HepG2 (cell line): ENCODE data around the gene DENND4B. TPM values are rescaled to one million over a fixed set of nuclear protein-coding genes. Genes with fewer than 3 reads are reported as not detected.
A peak's percentile ranks its signal among the peaks of the same experiment; 100 is the strongest.

ENCODE experiments used
- DMTF1 ChIP-seq: sonication (generic); formaldehyde crosslinking; IDR thresholded peaks from 2 replicates; pipeline ENCODE4 v1.4.0; 2020; ENCODE audit warnings: mild to moderate bottlenecking, missing genetic modification reagents
- DZIP1 ChIP-seq: sonication (generic); formaldehyde crosslinking; IDR thresholded peaks from 2 replicates; pipeline ENCODE4 v1.5.0; 2020; ENCODE audit warnings: mild to moderate bottlenecking, missing genetic modification reagents
- FOXJ3 ChIP-seq: sonication (generic); formaldehyde crosslinking; IDR thresholded peaks from 2 replicates; pipeline ENCODE4 v1.4.0; 2020; ENCODE audit warnings: missing genetic modification reagents, mild to moderate bottlenecking, borderline replicate concordance
- GATAD2A ChIP-seq: IDR thresholded peaks from 2 replicates; pipeline ENCODE4 v1.6.1; 2016
- HDAC1 ChIP-seq: sonication (generic); formaldehyde crosslinking; IDR thresholded peaks from 2 replicates; pipeline ENCODE4 v1.5.1; 2020; ENCODE audit warnings: mild to moderate bottlenecking, missing genetic modification reagents
- MYNN ChIP-seq: sonication (generic); formaldehyde crosslinking; IDR thresholded peaks from 2 replicates; pipeline ENCODE4 v1.4.0; 2020; ENCODE audit warnings: mild to moderate bottlenecking, low read depth, missing genetic modification reagents
- NR2C2 ChIP-seq: sonication (generic); formaldehyde crosslinking; IDR thresholded peaks from 2 replicates; pipeline ENCODE4 v1.4.0; 2020; ENCODE audit warnings: missing genetic modification reagents, mild to moderate bottlenecking, moderate library complexity, borderline replicate concordance
- PATZ1 ChIP-seq: sonication (generic); formaldehyde crosslinking; IDR thresholded peaks from 2 replicates; pipeline ENCODE4 v1.4.0; 2020; ENCODE audit warnings: missing genetic modification reagents
- PITX1 ChIP-seq: sonication (generic); formaldehyde crosslinking; IDR thresholded peaks from 2 replicates; pipeline ENCODE4 v1.5.1; 2020; ENCODE audit warnings: mild to moderate bottlenecking, missing genetic modification reagents
- SIN3B ChIP-seq: fragments of 150-350 bp; IDR thresholded peaks from 2 replicates; pipeline ENCODE4 v1.6.1; 2014; ENCODE audit warnings: low read length
- SPEN ChIP-seq: sonication (generic); formaldehyde crosslinking; IDR thresholded peaks from 2 replicates; pipeline ENCODE4 v1.5.1; 2020; ENCODE audit warnings: low read depth, mild to moderate bottlenecking, missing genetic modification reagents
- TARDBP ChIP-seq: sonication (generic); formaldehyde crosslinking; IDR thresholded peaks from 2 replicates; pipeline ENCODE4 v1.8.0; 2022; ENCODE audit warnings: mild to moderate bottlenecking, missing genetic modification reagents
- ZBTB34 ChIP-seq: sonication (generic); formaldehyde crosslinking; IDR thresholded peaks from 2 replicates; pipeline ENCODE4 v1.8.0; 2022; ENCODE audit warnings: mild to moderate bottlenecking, missing genetic modification reagents
- ZFAT ChIP-seq: sonication (generic); formaldehyde crosslinking; conservative IDR thresholded peaks from 2 replicates; pipeline ENCODE4 v1.8.1; 2023; ENCODE audit warnings: missing genetic modification reagents, inconsistent platforms
- ZMYM4 ChIP-seq: sonication (generic); formaldehyde crosslinking; IDR thresholded peaks from 2 replicates; pipeline ENCODE4 v1.8.1; 2023; ENCODE audit warnings: mild to moderate bottlenecking, missing genetic modification reagents
- ZNF230 ChIP-seq: sonication (generic); formaldehyde crosslinking; IDR thresholded peaks from 2 replicates; pipeline ENCODE4 v1.4.0; 2020; ENCODE audit warnings: mild to moderate bottlenecking, missing genetic modification reagents
- ZNF30 ChIP-seq: sonication (generic); formaldehyde crosslinking; IDR thresholded peaks from 2 replicates; pipeline ENCODE4 v1.5.0; 2020; ENCODE audit warnings: mild to moderate bottlenecking, missing genetic modification reagents
- ZNF572 ChIP-seq: sonication (generic); formaldehyde crosslinking; IDR thresholded peaks from 2 replicates; pipeline ENCODE4 v1.5.1; 2020; ENCODE audit warnings: mild to moderate bottlenecking, missing genetic modification reagents
- polyA plus RNA-seq, 8 experiments: library from polyadenylated mRNA; depleted of rRNA in 3 of 8; stranded (reverse) in 7 of 8; unstranded in 1 of 8; fragments of >200 nt; fragmentation: Illumina TruSeq in 4 of 8; extraction: Trizol in 4 of 8; gene quantifications; 2 replicates each; pipeline versions ENCODE4 v1.2.1 to v1.2.3, GENCODE V29; 2011 to 2016; ENCODE audit warnings: low read depth in 4 of 8, missing spikeins in 1 of 8, mixed read lengths in 1 of 8; ENCODE audit not compliant: insufficient read depth in 1 of 8
- total RNA-seq, 5 experiments: library from RNA; depleted of rRNA; stranded (reverse); fragments of >200 nt; fragmentation: Illumina TruSeq; extraction: Trizol; gene quantifications; 2 replicates each; pipeline ENCODE4 v1.2.3, GENCODE V29; 2016; ENCODE audit warnings: low read depth in 1 of 5
- TF ChIP-seq, protein P1 (sequence below): sonication (generic); formaldehyde crosslinking; IDR thresholded peaks from 2 replicates; pipeline ENCODE4 v1.8.0; 2022; ENCODE audit warnings: mild to moderate bottlenecking, missing genetic modification reagents, moderate library complexity

The DENND4B gene
- total and polyA plus RNA-seq, 2 of the 13 experiments (the other 11 are each of a cell fraction or from before 2014, with no cell fraction given), result 15.1 to 20.3 TPM

DNA sequence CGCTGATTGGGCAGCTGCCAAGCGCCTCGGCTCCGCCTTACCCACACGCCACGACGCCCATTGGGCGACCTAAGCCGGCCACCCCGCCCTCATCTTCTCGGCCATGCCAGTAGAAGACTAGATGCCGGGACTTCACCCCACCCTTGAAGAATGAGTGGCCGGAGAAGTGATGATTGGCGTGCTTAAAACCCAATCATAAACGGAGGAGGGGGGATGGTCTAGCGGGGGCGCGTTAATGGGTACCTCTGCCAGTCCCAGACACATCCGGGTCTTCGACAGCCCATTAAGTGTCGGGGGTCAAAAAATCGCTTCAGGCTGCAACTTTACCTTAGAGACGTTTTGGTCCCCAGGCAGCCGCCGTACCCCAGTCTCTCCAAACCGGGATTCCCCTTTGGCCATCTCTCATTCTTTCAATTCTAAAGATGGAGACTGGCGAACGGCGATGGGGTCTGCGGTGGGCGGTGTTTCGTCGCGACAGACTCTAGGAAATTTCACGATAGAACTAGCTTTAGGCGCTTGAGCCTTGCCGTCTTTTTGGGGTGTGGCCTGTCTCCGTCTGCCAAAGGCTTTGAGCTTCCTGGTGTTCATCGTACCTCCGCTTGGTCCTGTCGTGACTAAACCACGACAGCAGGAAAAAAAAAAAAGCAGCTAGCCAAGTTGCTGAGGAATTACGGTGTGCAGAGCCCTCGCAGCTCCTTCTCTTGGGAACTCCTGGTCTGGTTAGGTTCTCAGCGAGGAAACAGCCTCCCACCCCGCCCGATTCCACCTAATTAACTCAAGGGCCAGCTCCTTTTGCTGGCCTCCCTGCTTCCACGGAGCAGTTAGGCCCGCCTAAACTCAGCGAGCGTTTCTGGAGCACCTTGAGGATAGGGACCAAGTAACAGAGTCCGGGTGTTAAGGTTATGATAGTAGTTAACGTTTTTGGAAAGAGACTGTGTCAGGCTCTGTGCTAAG lies 23.3 kb downstream of the DENND4B start, which contains the start of gene GATAD2B (continued):
- TF ChIP-seq SIN3B (no peak), DZIP1 (no peak; the same call in 1 of the 2 replicates), FOXJ3 (CRISPR knock-in tag) (no peak), GATAD2A (peak; percentile 53), ZNF30 (CRISPR knock-in tag) (no peak), ZBTB34 (CRISPR knock-in tag) (no peak), NR2C2 (CRISPR knock-in tag) (peak; percentile 69; the same call in 1 of the 2 replicates), MYNN (CRISPR knock-in tag) (no peak), DMTF1 (CRISPR knock-in tag) (peak; percentile 99), ZNF230 (CRISPR knock-in tag) (peak; percentile 63), ZNF572 (CRISPR knock-in tag) (no peak), ZFAT (CRISPR knock-in tag) (no peak), PATZ1 (peak; percentile 75), PITX1 (CRISPR knock-in tag) (peak; percentile 13; the same call in 1 of the 2 replicates), SPEN (CRISPR knock-in tag) (peak; percentile 87; the same call in 1 of the 2 replicates), HDAC1 (CRISPR knock-in tag) (peak; percentile 69), TARDBP (CRISPR knock-in tag) (no peak), ZMYM4 (CRISPR knock-in tag) (peak; percentile 84; the same call in 1 of the 2 replicates)
- TF ChIP-seq, protein P1, sequence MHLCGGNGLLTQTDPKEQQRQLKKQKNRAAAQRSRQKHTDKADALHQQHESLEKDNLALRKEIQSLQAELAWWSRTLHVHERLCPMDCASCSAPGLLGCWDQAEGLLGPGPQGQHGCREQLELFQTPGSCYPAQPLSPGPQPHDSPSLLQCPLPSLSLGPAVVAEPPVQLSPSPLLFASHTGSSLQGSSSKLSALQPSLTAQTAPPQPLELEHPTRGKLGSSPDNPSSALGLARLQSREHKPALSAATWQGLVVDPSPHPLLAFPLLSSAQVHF (CRISPR knock-in tag), result no peak
